Subcutaneous adipose tissue (tissue), 4 donors: ENCODE results near the gene OR10J1. TPM values are rescaled to one million over a fixed set of nuclear protein-coding genes. Genes with fewer than 3 reads are reported as not detected.

Experiments used
- CTCF ChIP-seq: fragments of 450-650 bp; IDR thresholded peaks from one replicate; pipeline ENCODE4 v1.5.1; 2016; ENCODE audit warnings: low read depth, mild to moderate bottlenecking, control low read depth, antibody characterized with exemption, moderate library complexity
- total RNA-seq, 4 donors: library from RNA; depleted of rRNA; stranded (reverse); fragments of >200 nt; gene quantifications; one replicate each; pipeline ENCODE4 v1.1.0, GENCODE V29; 2016

The OR10J1 gene
- not detected for total RNA-seq

- no peak for TF ChIP-seq CTCF
These were observed at the start of gene OR10J1 for GRCh38 chr1:159439422-159439821. OR10J1 (plus strand) TSS chr1:159439722; CDS start chr1:159439792, 70 bp downstream.

GRCh38 chr1:159406821-159407220 is 32.7 kb upstream of the OR10J1 start:
- no peak for TF ChIP-seq CTCF

- no peak for TF ChIP-seq CTCF
These were observed 30.6 kb upstream of the OR10J1 start for GRCh38 chr1:159408862-159409400.

- TF ChIP-seq CTCF, result no peak
These were observed 17.7 kb upstream of the OR10J1 start for GRCh38 chr1:159421821-159422220.

GRCh38 chr1:159428536-159428935 is 11.0 kb upstream of the OR10J1 start:
- no peak for TF ChIP-seq CTCF

- TF ChIP-seq CTCF, result no peak
These were observed 10.3 kb upstream of the OR10J1 start for GRCh38 chr1:159429074-159429861.

GRCh38 chr1:159430985-159431384 is 8.5 kb upstream of the OR10J1 start:
- TF ChIP-seq CTCF, result no peak
